GM18951 (cell line): ENCODE results near the gene SOAT1.

Experiments used
- POLR2A ChIP-seq: IDR thresholded peaks from 4 replicates; pipeline ENCODE4 v1.6.1; 2011; ENCODE audit warnings: mild to moderate bottlenecking; ENCODE audit not compliant: insufficient read length, insufficient read depth; ENCODE audit errors: extremely low read depth
- in situ Hi-C: fragments of 300-500 bp; cut with MboI; formaldehyde crosslinking; loops from one replicate; pipeline ENCODE4 v1.12.0; 2022; ENCODE audit warnings: low sequenced_read_pairs, mixed read lengths, inconsistent platforms; ENCODE audit not compliant: unreplicated experiment

The SOAT1 gene

GRCh38 chr1:179342740-179343404, 49.3 kb downstream of the SOAT1 start:
- no peak for TF ChIP-seq POLR2A

GRCh38 chr1:179351281-179351680, 57.7 kb downstream of the SOAT1 start:
- in situ Hi-C loops = loop anchor here (25.0 kb wide), 1 partner anchor 814 kb away; no protein-coding TSS in a partner anchor
- no peak for TF ChIP-seq POLR2A

More at GRCh38 chr1:179342740-179343404, 49.3 kb downstream of the SOAT1 start:
- in situ Hi-C loops = no loop called here

- TF ChIP-seq POLR2A = no peak
- in situ Hi-C loops = loop anchor here (25.0 kb wide), 1 partner anchor 815 kb away; no protein-coding TSS in a partner anchor
Measured at GRCh38 chr1:179352236-179352635, 58.6 kb downstream of the SOAT1 start.

- in situ Hi-C loops = loop anchor here (25.0 kb wide), 1 partner anchor 816 kb away; no protein-coding TSS in a partner anchor
- no peak for TF ChIP-seq POLR2A
Measured at GRCh38 chr1:179353546-179353945, 59.9 kb downstream of the SOAT1 start.

GRCh38 chr1:179361631-179362030, 68.0 kb downstream of the SOAT1 start:
- in situ Hi-C loops = loop anchor here (25.0 kb wide), 1 partner anchor 824 kb away; no protein-coding TSS in a partner anchor

- peak; percentile 53 for TF ChIP-seq POLR2A
Measured at GRCh38 chr1:179365342-179366092, 71.9 kb downstream of the SOAT1 start, which contains the start of gene AXDND1. TSS of gene AXDND1 (plus strand) at chr1:179365971. CDS start at chr1:179366510, 539 bp downstream.

GRCh38 chr1:179366093-179366800, 72.7 kb downstream of the SOAT1 start:
- TF ChIP-seq POLR2A = no peak
- in situ Hi-C loops = loop anchor here (5.0 to 25.0 kb wide), 2 partner anchors 284 to 829 kb away; partner anchors contain the start of gene TOR3A

More at GRCh38 chr1:179365342-179366092, 71.9 kb downstream of the SOAT1 start, which contains the start of gene AXDND1:
- in situ Hi-C loops = loop anchor here (5.0 to 25.0 kb wide), 2 partner anchors 283 to 828 kb away; partner anchors contain the start of gene TOR3A

- TF ChIP-seq POLR2A = no peak
- in situ Hi-C loops = loop anchor here (5.0 to 25.0 kb wide), 2 partner anchors 288 to 833 kb away; partner anchors contain the start of gene TOR3A
Measured at GRCh38 chr1:179369751-179370341, 76.2 kb downstream of the SOAT1 start.

GRCh38 chr1:179372160-179372559, 78.6 kb downstream of the SOAT1 start:
- in situ Hi-C loops = loop anchor here (25.0 kb wide), 1 partner anchor 835 kb away; no protein-coding TSS in a partner anchor
- no peak for TF ChIP-seq POLR2A

- in situ Hi-C loops = no loop called here
Measured at GRCh38 chr1:179376223-179376622, 82.6 kb downstream of the SOAT1 start.

GRCh38 chr1:179380299-179380698, 86.7 kb downstream of the SOAT1 start:
- no peak for TF ChIP-seq POLR2A
- in situ Hi-C loops = no loop called here

More at GRCh38 chr1:179376223-179376622, 82.6 kb downstream of the SOAT1 start:
- no peak for TF ChIP-seq POLR2A

- in situ Hi-C loops = no loop called here
- no peak for TF ChIP-seq POLR2A
Measured at GRCh38 chr1:179384027-179384426, 90.4 kb downstream of the SOAT1 start.
